Nephron (organoid): ENCODE measurements around the gene G6PC1.
"Not testable (repeated sequence)": the region's sequence is repeated elsewhere in the genome, so short reads cannot be mapped to it uniquely, and the experiment has no call there.

Experiments used
- H3K27ac Mint-ChIP-seq, 3 experiments: 2 replicates each; pipeline ENCODE4 v1.8.0; 2020; ENCODE audit warnings: mixed read lengths in 3 of 3, mild to moderate bottlenecking in 2 of 3, moderate library complexity in 1 of 3
- H3K27me3 Mint-ChIP-seq: 2 replicates; pipeline ENCODE4 v1.8.0; 2021; ENCODE audit warnings: low read depth, mild to moderate bottlenecking, moderate library complexity, mixed read lengths
- H3K36me3 Mint-ChIP-seq: 2 replicates; pipeline ENCODE4 v1.8.0; 2020; ENCODE audit warnings: low read depth, mixed read lengths
- H3K4me1 Mint-ChIP-seq: 2 replicates; pipeline ENCODE4 v1.8.0; 2020; ENCODE audit warnings: mixed read lengths
- H3K4me3 Mint-ChIP-seq, 3 experiments: 2 replicates each; pipeline ENCODE4 v1.8.0; 2020; ENCODE audit warnings: mild to moderate bottlenecking in 3 of 3, mixed read lengths in 3 of 3, moderate library complexity in 2 of 3
- H3K9me3 Mint-ChIP-seq: 2 replicates; pipeline ENCODE4 v1.8.0; 2020; ENCODE audit warnings: mixed read lengths
- CTCF ChIP-seq, 3 experiments: fragments of 200-600 bp; sonication (generic); IDR thresholded peaks; one replicate each; pipeline ENCODE4 v1.5.0; 2021; ENCODE audit warnings: antibody characterized with exemption in 3 of 3; ENCODE audit not compliant: unreplicated experiment in 3 of 3

G6PC1 gene

GRCh38 chr17:42882166-42882565, 18.4 kb upstream of the G6PC1 start:
- Mint-ChIP-seq H3K27me3 (peaks cover 23% of the 10 kb centered on the region), H3K4me3 (no peak overlapping the region), H3K36me3 (no peaks in the 10 kb centered on the region), H3K27ac (no peak overlapping the region), H3K4me1 (no peaks in the 10 kb centered on the region), H3K9me3 (no peaks in the 10 kb centered on the region)
- TF ChIP-seq CTCF (IDR thresholded peaks at IDR 0.05; ENCODE audit: unreplicated experiment in 3 of 3): no peak

GRCh38 chr17:42883802-42884558, 16.6 kb upstream of the G6PC1 start:
- H3K27ac Mint-ChIP-seq: peak overlapping the region in 1 of 3 experiments; percentile 77
- H3K27me3 Mint-ChIP-seq: peaks cover 15% of the 10 kb centered on the region
- TF ChIP-seq CTCF (IDR thresholded peaks at IDR 0.05; ENCODE audit: unreplicated experiment in 3 of 3): no peak
- no peak overlapping the region for H3K4me3 Mint-ChIP-seq
- no peaks in the 10 kb centered on the region for H3K36me3 Mint-ChIP-seq
- no peaks in the 10 kb centered on the region for H3K4me1 Mint-ChIP-seq
- no peaks in the 10 kb centered on the region for H3K9me3 Mint-ChIP-seq

GRCh38 chr17:42885806-42886205, 14.8 kb upstream of the G6PC1 start:
- H3K27ac Mint-ChIP-seq, H3K4me3 Mint-ChIP-seq, H3K36me3 Mint-ChIP-seq, H3K9me3 Mint-ChIP-seq, H3K4me1 Mint-ChIP-seq, H3K27me3 Mint-ChIP-seq: not testable (repeated sequence)

- Mint-ChIP-seq H3K9me3 (no peaks in the 10 kb centered on the region), H3K27ac (no peak overlapping the region), H3K4me3 (no peak overlapping the region), H3K36me3 (no peaks in the 10 kb centered on the region), H3K27me3 (no peaks in the 10 kb centered on the region), H3K4me1 (peaks cover 4% of the 10 kb centered on the region)
- TF ChIP-seq CTCF (IDR thresholded peaks at IDR 0.05; ENCODE audit: unreplicated experiment in 3 of 3): no peak
These were observed 14.1 kb upstream of the G6PC1 start for GRCh38 chr17:42886283-42887176.

DNA sequence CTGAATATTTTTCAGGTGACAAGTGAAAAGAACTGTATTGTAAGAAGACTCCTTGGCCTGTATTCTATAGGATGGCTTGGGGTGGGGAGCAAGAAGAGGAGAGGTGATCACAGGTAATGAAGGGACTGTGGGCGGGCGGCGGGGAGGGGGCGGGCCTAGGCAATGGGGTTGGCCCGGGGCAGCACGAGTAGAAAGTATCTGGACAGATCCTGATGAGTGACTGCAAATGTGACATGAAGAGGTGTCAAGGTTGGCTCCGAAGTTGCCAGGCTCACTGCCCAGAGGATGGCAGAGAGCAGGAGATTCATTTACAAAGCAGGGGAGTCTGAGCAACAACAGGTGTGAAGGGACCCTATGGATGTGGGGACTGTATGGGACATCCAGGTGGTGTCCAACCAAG, 10.8 kb upstream of the G6PC1 start:
- H3K9me3 Mint-ChIP-seq: no peaks in the 10 kb centered on the region
- peak overlapping the region in 2 of 3 experiments; percentile 30 to 76 for H3K27ac Mint-ChIP-seq
- peaks cover 5% of the 10 kb centered on the region for H3K27me3 Mint-ChIP-seq
- TF ChIP-seq CTCF (IDR thresholded peaks at IDR 0.05; ENCODE audit: unreplicated experiment in 3 of 3): no peak
- H3K4me3 Mint-ChIP-seq: no peak overlapping the region
- H3K4me1 Mint-ChIP-seq: peaks cover 16% of the 10 kb centered on the region
- H3K36me3 Mint-ChIP-seq: no peaks in the 10 kb centered on the region

DNA sequence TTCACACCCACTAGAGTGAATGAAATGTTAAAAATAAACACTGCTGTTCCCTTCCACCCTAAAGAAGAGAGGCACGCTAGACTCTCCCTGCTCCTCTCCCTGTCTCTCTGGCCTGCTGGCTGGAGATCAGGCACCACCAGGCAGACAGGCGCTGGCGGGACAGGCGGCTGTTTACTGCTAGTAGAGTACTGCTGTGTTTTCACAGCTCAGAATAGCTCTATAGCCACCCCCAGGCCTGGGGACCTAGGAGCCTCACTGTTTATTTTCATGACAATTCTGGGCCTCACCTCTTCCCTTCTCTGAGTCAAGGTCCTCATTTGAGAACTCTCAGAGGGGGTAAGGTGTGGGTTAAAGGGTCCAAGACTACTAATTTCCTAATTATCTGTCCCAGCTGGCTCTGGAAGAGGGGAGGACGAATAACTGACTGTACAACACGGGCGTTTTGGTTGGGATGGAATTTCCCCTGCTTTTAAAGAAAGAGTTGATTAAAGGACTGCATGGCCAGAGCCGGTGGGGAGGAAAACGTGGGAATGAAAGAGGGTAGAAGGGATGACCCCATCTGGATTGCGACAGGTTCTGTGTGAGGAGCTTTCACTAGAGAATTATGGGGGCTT, 9.0 kb upstream of the G6PC1 start:
- H3K4me1 Mint-ChIP-seq: peaks cover 16% of the 10 kb centered on the region
- H3K36me3 Mint-ChIP-seq: no peaks in the 10 kb centered on the region
- TF ChIP-seq CTCF (IDR thresholded peaks at IDR 0.05; ENCODE audit: unreplicated experiment in 3 of 3): no peak
- H3K27ac Mint-ChIP-seq: peak overlapping the region; percentile 95
- H3K27me3 Mint-ChIP-seq: peaks cover 5% of the 10 kb centered on the region
- peak overlapping the region in 2 of 3 experiments; percentile 10 to 15 for H3K4me3 Mint-ChIP-seq
- no peaks in the 10 kb centered on the region for H3K9me3 Mint-ChIP-seq
